ENCODE results near the gene ZNF202. TPM values are rescaled to one million over a fixed set of nuclear protein-coding genes. Genes with fewer than 3 reads are reported as not detected.

ZNF202 gene
- total and polyA plus RNA-seq, 3 experiments from 2014 or later = 9.7 to 18.4 (median 16.6) TPM

- Histone ChIP-seq H3K9me3 (ENCODE audit: low read length) (no peaks in the 10 kb centered on the region), H3K27me3 (ENCODE audit: insufficient read depth, low read length, poor library complexity, severe bottlenecking) (no peaks in the 10 kb centered on the region), H3K4me1 (ENCODE audit: insufficient read depth, low read length) (no peaks in the 10 kb centered on the region), H3K36me3 (ENCODE audit: insufficient read depth, low read length) (no peaks in the 10 kb centered on the region), H3K27ac (ENCODE audit: low read depth, low read length) (no peak overlapping the region), H3K4me3 (ENCODE audit: low read length) (no peak overlapping the region)
- no peak overlapping the region for H3K4me3 Mint-ChIP-seq
- H3K27ac Mint-ChIP-seq = no peak overlapping the region
- ChIA-PET CTCF (no interaction called here), POLR2A (no interaction called here)
- no peaks in the 10 kb centered on the region for H3K4me1 Mint-ChIP-seq
- DNase-seq = no peak
- peaks cover 0 to 4% (median 0%) of the 10 kb centered on the region in 5 donors for H3K9me3 Mint-ChIP-seq
- H3K27me3 Mint-ChIP-seq = peaks cover 2 to 19% of the 10 kb centered on the region in 2 donors
- H3K36me3 Mint-ChIP-seq = peaks cover 0 to 3% (median 0%) of the 10 kb centered on the region in 3 donors
Observed at GRCh38 chr11:123770712-123771111, 29.3 kb upstream of the ZNF202 start.

- Mint-ChIP-seq H3K9me3 (peaks cover 17 to 25% (median 20%) of the 10 kb centered on the region in 5 donors), H3K4me3 (no peak overlapping the region), H3K27ac (no peak overlapping the region), H3K36me3 (peaks cover 0 to 16% (median 0%) of the 10 kb centered on the region in 3 donors), H3K27me3 (peaks cover 2 to 29% of the 10 kb centered on the region in 2 donors), H3K4me1 (no peaks in the 10 kb centered on the region)
- POLR2A ChIA-PET = no interaction called here
- Histone ChIP-seq H3K4me1 (ENCODE audit: insufficient read depth, low read length) (no peaks in the 10 kb centered on the region), H3K27me3 (ENCODE audit: insufficient read depth, low read length, poor library complexity, severe bottlenecking) (no peaks in the 10 kb centered on the region), H3K36me3 (ENCODE audit: insufficient read depth, low read length) (no peaks in the 10 kb centered on the region), H3K4me3 (ENCODE audit: low read length) (no peak overlapping the region), H3K27ac (ENCODE audit: low read depth, low read length) (no peak overlapping the region), H3K9me3 (ENCODE audit: low read length) (peaks cover 7% of the 10 kb centered on the region)
- CTCF ChIA-PET = no interaction called here
- DNase-seq = no peak
Observed at GRCh38 chr11:123765601-123766000, 24.1 kb upstream of the ZNF202 start.

- peaks cover 7% of the 10 kb centered on the region for H3K9me3 ChIP-seq (ENCODE audit: low read length)
- H3K27ac ChIP-seq (ENCODE audit: low read depth, low read length) = no peak overlapping the region
- Mint-ChIP-seq H3K9me3 (peaks cover 17 to 25% (median 20%) of the 10 kb centered on the region in 5 donors), H3K27ac (no peak overlapping the region), H3K4me1 (no peaks in the 10 kb centered on the region), H3K36me3 (peaks cover 0 to 14% (median 0%) of the 10 kb centered on the region in 3 donors), H3K27me3 (peaks cover 3 to 34% of the 10 kb centered on the region in 2 donors), H3K4me3 (no peak overlapping the region)
- no peaks in the 10 kb centered on the region for H3K36me3 ChIP-seq (ENCODE audit: insufficient read depth, low read length)
- no peak overlapping the region for H3K4me3 ChIP-seq (ENCODE audit: low read length)
- DNase-seq = no peak
- no peaks in the 10 kb centered on the region for H3K4me1 ChIP-seq (ENCODE audit: insufficient read depth, low read length)
- H3K27me3 ChIP-seq (ENCODE audit: insufficient read depth, low read length, poor library complexity, severe bottlenecking) = no peaks in the 10 kb centered on the region
- ChIA-PET CTCF (no interaction called here), POLR2A (no interaction called here)
Observed at GRCh38 chr11:123762422-123762821, 21.0 kb upstream of the ZNF202 start.

- no peak overlapping the region for H3K27ac Mint-ChIP-seq
- H3K27me3 Mint-ChIP-seq = peaks cover 5 to 31% of the 10 kb centered on the region in 2 donors
- Histone ChIP-seq H3K4me3 (ENCODE audit: low read length) (no peak overlapping the region), H3K27ac (ENCODE audit: low read depth, low read length) (no peak overlapping the region), H3K9me3 (ENCODE audit: low read length) (peaks cover 7% of the 10 kb centered on the region), H3K36me3 (ENCODE audit: insufficient read depth, low read length) (no peaks in the 10 kb centered on the region), H3K27me3 (ENCODE audit: insufficient read depth, low read length, poor library complexity, severe bottlenecking) (no peaks in the 10 kb centered on the region), H3K4me1 (ENCODE audit: insufficient read depth, low read length) (no peaks in the 10 kb centered on the region)
- peaks cover 14 to 25% (median 20%) of the 10 kb centered on the region in 5 donors for H3K9me3 Mint-ChIP-seq
- H3K4me3 Mint-ChIP-seq = no peak overlapping the region
- H3K36me3 Mint-ChIP-seq = peaks cover 0 to 13% (median 0%) of the 10 kb centered on the region in 3 donors
- ChIA-PET CTCF (no interaction called here), POLR2A (no interaction called here)
- DNase-seq = no peak
- no peaks in the 10 kb centered on the region for H3K4me1 Mint-ChIP-seq
Observed at GRCh38 chr11:123760894-123761293, 19.4 kb upstream of the ZNF202 start.

- H3K9me3 Mint-ChIP-seq = peaks cover 9 to 14% (median 12%) of the 10 kb centered on the region in 5 donors
- H3K4me3 Mint-ChIP-seq = no peak overlapping the region
- Histone ChIP-seq H3K9me3 (ENCODE audit: low read length) (peaks cover 7% of the 10 kb centered on the region), H3K27ac (ENCODE audit: low read depth, low read length) (no peak overlapping the region), H3K27me3 (ENCODE audit: insufficient read depth, low read length, poor library complexity, severe bottlenecking) (no peaks in the 10 kb centered on the region), H3K36me3 (ENCODE audit: insufficient read depth, low read length) (no peaks in the 10 kb centered on the region), H3K4me3 (ENCODE audit: low read length) (no peak overlapping the region), H3K4me1 (ENCODE audit: insufficient read depth, low read length) (no peaks in the 10 kb centered on the region)
- H3K36me3 Mint-ChIP-seq = peaks cover 0 to 9% (median 0%) of the 10 kb centered on the region in 3 donors
- POLR2A ChIA-PET = no interaction called here
- no peak overlapping the region for H3K27ac Mint-ChIP-seq
- H3K4me1 Mint-ChIP-seq = peaks cover 0 to 3% (median 0%) of the 10 kb centered on the region in 3 donors
- CTCF ChIA-PET = no interaction called here
- no peak for DNase-seq
- H3K27me3 Mint-ChIP-seq = peaks cover 5 to 46% of the 10 kb centered on the region in 2 donors
Observed at GRCh38 chr11:123757976-123758375, 16.5 kb upstream of the ZNF202 start.

- CTCF ChIA-PET = no interaction called here
- POLR2A ChIA-PET = no interaction called here
- no peak overlapping the region for H3K27ac Mint-ChIP-seq
Observed at GRCh38 chr11:123755813-123756212, 14.4 kb upstream of the ZNF202 start.

GRCh38 chr11:123755344-123755743 lies 13.9 kb upstream of the ZNF202 start:
- DNase-seq = no peak
- Mint-ChIP-seq H3K27ac (no peak overlapping the region), H3K4me1 (peaks cover 0 to 4% (median 0%) of the 10 kb centered on the region in 3 donors), H3K27me3 (peaks cover 21 to 60% of the 10 kb centered on the region in 2 donors), H3K36me3 (peaks cover 0 to 12% (median 0%) of the 10 kb centered on the region in 3 donors), H3K4me3 (no peak overlapping the region), H3K9me3 (no peaks in the 10 kb centered on the region)
- no peaks in the 10 kb centered on the region for H3K9me3 ChIP-seq (ENCODE audit: low read length)
- no peaks in the 10 kb centered on the region for H3K36me3 ChIP-seq (ENCODE audit: insufficient read depth, low read length)
- no peak overlapping the region for H3K4me3 ChIP-seq (ENCODE audit: low read length)
- ChIA-PET CTCF (no interaction called here), POLR2A (no interaction called here)
- H3K27ac ChIP-seq (ENCODE audit: low read depth, low read length) = no peak overlapping the region
- no peaks in the 10 kb centered on the region for H3K27me3 ChIP-seq (ENCODE audit: insufficient read depth, low read length, poor library complexity, severe bottlenecking)
- H3K4me1 ChIP-seq (ENCODE audit: insufficient read depth, low read length) = no peaks in the 10 kb centered on the region

More at GRCh38 chr11:123755813-123756212, 14.4 kb upstream of the ZNF202 start:
- Histone ChIP-seq H3K36me3 (ENCODE audit: insufficient read depth, low read length) (no peaks in the 10 kb centered on the region), H3K4me3 (ENCODE audit: low read length) (no peak overlapping the region), H3K9me3 (ENCODE audit: low read length) (no peaks in the 10 kb centered on the region), H3K27me3 (ENCODE audit: insufficient read depth, low read length, poor library complexity, severe bottlenecking) (no peaks in the 10 kb centered on the region), H3K27ac (ENCODE audit: low read depth, low read length) (no peak overlapping the region), H3K4me1 (ENCODE audit: insufficient read depth, low read length) (no peaks in the 10 kb centered on the region)
- peaks cover 0 to 4% (median 0%) of the 10 kb centered on the region in 3 donors for H3K4me1 Mint-ChIP-seq
- H3K27me3 Mint-ChIP-seq = peaks cover 21 to 56% of the 10 kb centered on the region in 2 donors
- peaks cover 0 to 10% (median 0%) of the 10 kb centered on the region in 3 donors for H3K36me3 Mint-ChIP-seq
- no peak overlapping the region for H3K4me3 Mint-ChIP-seq
- DNase-seq = no peak
- H3K9me3 Mint-ChIP-seq = no peaks in the 10 kb centered on the region

GRCh38 chr11:123754101-123754568 lies 12.7 kb upstream of the ZNF202 start, which contains the start of gene OR6X1:
Gene OR6X1 (minus strand): TSS chr11:123754518. CDS start chr11:123754518, 0 bp downstream.
- no peak for DNase-seq
- peaks cover 0 to 12% (median 0%) of the 10 kb centered on the region in 3 donors for H3K36me3 Mint-ChIP-seq
- Histone ChIP-seq H3K9me3 (ENCODE audit: low read length) (no peaks in the 10 kb centered on the region), H3K27me3 (ENCODE audit: insufficient read depth, low read length, poor library complexity, severe bottlenecking) (no peaks in the 10 kb centered on the region), H3K27ac (ENCODE audit: low read depth, low read length) (no peak within 1 kb of the TSS), H3K4me1 (ENCODE audit: insufficient read depth, low read length) (no peaks in the 10 kb centered on the region), H3K36me3 (ENCODE audit: insufficient read depth, low read length) (no peaks in the 10 kb centered on the region), H3K4me3 (ENCODE audit: low read length) (no peak within 1 kb of the TSS)
- peaks cover 29 to 66% of the 10 kb centered on the region in 2 donors for H3K27me3 Mint-ChIP-seq
- H3K4me3 Mint-ChIP-seq = no peak within 1 kb of the TSS
- peaks cover 0 to 1% (median 0%) of the 10 kb centered on the region in 5 donors for H3K9me3 Mint-ChIP-seq
- CTCF ChIA-PET = no interaction called here
- H3K4me1 Mint-ChIP-seq = peaks cover 0 to 4% (median 0%) of the 10 kb centered on the region in 3 donors
- POLR2A ChIA-PET = no interaction called here
- peak within 1 kb of the TSS in 1 of 8 donors; percentile 36 for H3K27ac Mint-ChIP-seq
